Nephron (organoid): ENCODE results near the gene LILRB3.
A peak's percentile ranks its signal among the peaks of the same experiment; 100 is the strongest.

ENCODE experiments used
- H3K27ac Mint-ChIP-seq, 3 experiments: 2 replicates each; pipeline ENCODE4 v1.8.0; 2020; ENCODE audit warnings: mixed read lengths in 3 of 3, mild to moderate bottlenecking in 2 of 3, moderate library complexity in 1 of 3
- H3K27me3 Mint-ChIP-seq: 2 replicates; pipeline ENCODE4 v1.8.0; 2021; ENCODE audit warnings: low read depth, mild to moderate bottlenecking, moderate library complexity, mixed read lengths
- H3K36me3 Mint-ChIP-seq: 2 replicates; pipeline ENCODE4 v1.8.0; 2020; ENCODE audit warnings: low read depth, mixed read lengths
- H3K4me1 Mint-ChIP-seq: 2 replicates; pipeline ENCODE4 v1.8.0; 2020; ENCODE audit warnings: mixed read lengths
- H3K4me3 Mint-ChIP-seq, 3 experiments: 2 replicates each; pipeline ENCODE4 v1.8.0; 2020; ENCODE audit warnings: mild to moderate bottlenecking in 3 of 3, mixed read lengths in 3 of 3, moderate library complexity in 2 of 3
- H3K9me3 Mint-ChIP-seq: 2 replicates; pipeline ENCODE4 v1.8.0; 2020; ENCODE audit warnings: mixed read lengths
- TF ChIP-seq, protein P1 (sequence below), 3 experiments: fragments of 200-600 bp; sonication (generic); IDR thresholded peaks; one replicate each; pipeline ENCODE4 v1.5.0; 2021; ENCODE audit warnings: antibody characterized with exemption in 3 of 3; ENCODE audit not compliant: unreplicated experiment in 3 of 3

LILRB3 gene

DNA sequence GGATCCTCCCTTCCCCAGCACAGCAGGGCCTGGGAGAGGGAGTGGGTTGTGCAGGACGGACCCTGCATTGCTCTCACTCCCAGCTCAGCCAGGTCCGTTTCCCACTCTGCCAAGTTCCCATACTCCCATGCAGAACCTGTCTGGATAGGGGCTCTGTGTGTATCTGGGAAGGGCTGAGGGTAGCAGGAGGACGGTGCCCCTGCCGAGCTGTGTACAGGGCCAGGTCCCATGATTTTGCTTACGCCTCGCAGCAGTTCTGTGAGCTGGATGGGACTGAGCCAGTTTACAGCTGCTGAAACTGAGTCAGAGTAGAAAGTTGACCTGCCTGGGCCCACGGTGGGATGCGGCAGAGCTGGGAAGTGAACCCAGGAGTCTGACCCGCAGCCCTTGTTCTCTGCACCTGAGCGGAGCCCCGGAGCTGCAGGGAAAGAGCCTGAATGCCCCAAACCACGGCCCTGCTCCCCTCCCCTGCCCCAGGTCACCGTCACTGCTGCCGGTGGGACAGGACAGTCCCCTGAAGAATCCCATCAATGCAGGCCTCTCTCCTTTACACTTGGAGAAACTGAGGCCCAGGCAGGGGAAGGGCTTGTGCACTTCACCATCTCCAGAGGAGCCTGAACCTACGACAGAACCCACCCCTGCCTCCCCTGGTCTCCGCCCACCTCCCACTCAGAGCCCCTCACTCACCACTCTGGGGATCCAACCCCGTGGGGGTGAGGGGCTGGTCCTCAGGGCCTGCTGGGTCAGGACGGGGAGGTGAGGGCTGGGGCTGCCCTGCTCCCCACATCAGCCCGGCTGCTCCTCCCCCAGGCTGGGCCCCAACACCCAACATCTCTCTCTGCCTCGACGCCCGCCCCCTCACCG lies 30.8 kb upstream of the LILRB3 start:
- peak overlapping the region in 1 of 3 experiments; percentile 37 for H3K27ac Mint-ChIP-seq
- no peak overlapping the region for H3K4me3 Mint-ChIP-seq
- peaks cover 6% of the 10 kb centered on the region for H3K27me3 Mint-ChIP-seq
- H3K9me3 Mint-ChIP-seq, result no peaks in the 10 kb centered on the region
- H3K4me1 Mint-ChIP-seq, result peaks cover 8% of the 10 kb centered on the region
- H3K36me3 Mint-ChIP-seq, result no peaks in the 10 kb centered on the region
- TF ChIP-seq, protein P1, sequence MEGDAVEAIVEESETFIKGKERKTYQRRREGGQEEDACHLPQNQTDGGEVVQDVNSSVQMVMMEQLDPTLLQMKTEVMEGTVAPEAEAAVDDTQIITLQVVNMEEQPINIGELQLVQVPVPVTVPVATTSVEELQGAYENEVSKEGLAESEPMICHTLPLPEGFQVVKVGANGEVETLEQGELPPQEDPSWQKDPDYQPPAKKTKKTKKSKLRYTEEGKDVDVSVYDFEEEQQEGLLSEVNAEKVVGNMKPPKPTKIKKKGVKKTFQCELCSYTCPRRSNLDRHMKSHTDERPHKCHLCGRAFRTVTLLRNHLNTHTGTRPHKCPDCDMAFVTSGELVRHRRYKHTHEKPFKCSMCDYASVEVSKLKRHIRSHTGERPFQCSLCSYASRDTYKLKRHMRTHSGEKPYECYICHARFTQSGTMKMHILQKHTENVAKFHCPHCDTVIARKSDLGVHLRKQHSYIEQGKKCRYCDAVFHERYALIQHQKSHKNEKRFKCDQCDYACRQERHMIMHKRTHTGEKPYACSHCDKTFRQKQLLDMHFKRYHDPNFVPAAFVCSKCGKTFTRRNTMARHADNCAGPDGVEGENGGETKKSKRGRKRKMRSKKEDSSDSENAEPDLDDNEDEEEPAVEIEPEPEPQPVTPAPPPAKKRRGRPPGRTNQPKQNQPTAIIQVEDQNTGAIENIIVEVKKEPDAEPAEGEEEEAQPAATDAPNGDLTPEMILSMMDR (IDR thresholded peaks at IDR 0.05; ENCODE audit: unreplicated experiment in 3 of 3), result no peak

DNA sequence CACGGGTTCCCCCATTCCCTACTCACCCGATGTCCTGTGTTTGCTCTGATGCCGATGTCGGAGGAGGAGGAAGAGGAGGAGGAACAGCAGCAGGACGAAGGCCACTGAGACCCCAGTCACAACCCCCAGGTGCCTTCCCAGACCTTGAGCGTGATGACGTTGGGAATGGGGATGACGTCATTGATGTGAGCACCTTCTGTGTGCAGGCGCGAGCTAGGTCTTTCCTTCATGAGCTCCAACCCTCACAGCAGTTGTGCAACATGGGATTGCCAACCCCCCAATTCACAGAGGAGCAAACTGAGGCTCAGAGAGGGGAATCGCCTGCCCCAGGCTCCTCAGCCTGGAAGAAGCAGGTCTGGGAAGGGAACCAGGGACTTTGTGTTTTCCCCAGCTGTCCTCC lies 30.0 kb upstream of the LILRB3 start:
- H3K9me3 Mint-ChIP-seq, result no peaks in the 10 kb centered on the region
- H3K4me3 Mint-ChIP-seq, result no peak overlapping the region
- H3K4me1 Mint-ChIP-seq, result peaks cover 11% of the 10 kb centered on the region
- H3K27ac Mint-ChIP-seq, result peak overlapping the region in 1 of 3 experiments; percentile 46
- peaks cover 6% of the 10 kb centered on the region for H3K27me3 Mint-ChIP-seq
- H3K36me3 Mint-ChIP-seq, result no peaks in the 10 kb centered on the region
- TF ChIP-seq, protein P1 (IDR thresholded peaks at IDR 0.05; ENCODE audit: unreplicated experiment in 3 of 3), result no peak

DNA sequence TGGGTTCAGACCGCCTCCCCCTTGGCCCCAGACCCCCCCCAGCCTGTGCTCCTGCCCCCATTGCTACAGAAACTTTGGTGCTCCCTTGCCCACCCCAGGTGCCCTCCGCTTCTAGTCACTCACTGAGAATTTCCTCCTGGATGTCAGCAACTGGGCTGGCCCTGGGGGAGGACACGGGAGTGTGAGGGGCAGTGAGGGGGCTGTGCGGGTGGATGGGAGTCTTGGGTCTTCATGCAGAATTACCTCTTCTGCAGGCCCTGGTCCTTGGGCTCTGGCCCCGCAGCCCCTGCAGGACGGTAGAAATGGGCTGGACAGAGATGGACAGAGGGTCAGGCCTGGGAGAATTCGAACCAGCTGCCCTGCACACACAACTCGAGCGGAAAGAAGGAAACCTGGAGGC lies 29.4 kb upstream of the LILRB3 start:
- no peak overlapping the region for H3K4me3 Mint-ChIP-seq

DNA sequence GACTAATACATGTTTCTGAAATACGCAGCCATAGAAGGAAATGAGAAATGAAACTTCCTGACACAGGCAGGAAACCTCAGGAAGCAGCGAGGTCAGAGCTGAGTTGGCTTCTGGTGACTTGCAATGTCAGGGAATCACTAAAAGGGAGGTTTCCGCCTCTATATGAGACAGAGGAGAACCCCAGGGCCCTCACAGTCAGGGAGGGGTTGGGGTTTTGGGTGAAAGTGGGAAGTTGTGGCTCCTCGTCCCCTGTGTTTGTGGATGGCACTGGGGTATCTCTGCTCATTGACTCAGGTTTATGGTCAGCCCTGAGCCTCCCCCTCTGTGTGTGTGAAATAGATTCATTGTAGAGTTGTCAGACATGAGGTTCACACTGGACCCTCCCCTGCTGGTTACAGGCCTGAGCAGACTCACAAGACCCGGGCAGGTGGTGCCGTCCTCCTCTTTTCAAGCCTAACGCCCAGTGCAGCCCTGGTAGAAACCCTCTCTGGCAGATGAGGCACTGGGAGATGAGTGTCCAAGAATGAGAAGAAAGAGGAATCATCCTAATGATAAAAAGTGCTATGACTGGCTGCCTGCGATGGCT lies 25.3 kb upstream of the LILRB3 start:
- TF ChIP-seq, protein P1 (IDR thresholded peaks at IDR 0.05; ENCODE audit: unreplicated experiment in 3 of 3), result no peak
- H3K4me1 Mint-ChIP-seq, result peaks cover 18% of the 10 kb centered on the region
- H3K9me3 Mint-ChIP-seq, result no peaks in the 10 kb centered on the region
- H3K36me3 Mint-ChIP-seq, result no peaks in the 10 kb centered on the region
- no peak overlapping the region for H3K4me3 Mint-ChIP-seq
- peaks cover 12% of the 10 kb centered on the region for H3K27me3 Mint-ChIP-seq
- H3K27ac Mint-ChIP-seq, result peak overlapping the region; percentile 88 to 92 (median 89)

More for the DNA sequence above, 29.4 kb upstream of the LILRB3 start:
- Mint-ChIP-seq H3K9me3 (no peaks in the 10 kb centered on the region), H3K36me3 (no peaks in the 10 kb centered on the region), H3K4me1 (peaks cover 14% of the 10 kb centered on the region), H3K27me3 (peaks cover 6% of the 10 kb centered on the region), H3K27ac (peak overlapping the region in 1 of 3 experiments; percentile 46)
- TF ChIP-seq, protein P1 (IDR thresholded peaks at IDR 0.05; ENCODE audit: unreplicated experiment in 3 of 3), result no peak

DNA sequence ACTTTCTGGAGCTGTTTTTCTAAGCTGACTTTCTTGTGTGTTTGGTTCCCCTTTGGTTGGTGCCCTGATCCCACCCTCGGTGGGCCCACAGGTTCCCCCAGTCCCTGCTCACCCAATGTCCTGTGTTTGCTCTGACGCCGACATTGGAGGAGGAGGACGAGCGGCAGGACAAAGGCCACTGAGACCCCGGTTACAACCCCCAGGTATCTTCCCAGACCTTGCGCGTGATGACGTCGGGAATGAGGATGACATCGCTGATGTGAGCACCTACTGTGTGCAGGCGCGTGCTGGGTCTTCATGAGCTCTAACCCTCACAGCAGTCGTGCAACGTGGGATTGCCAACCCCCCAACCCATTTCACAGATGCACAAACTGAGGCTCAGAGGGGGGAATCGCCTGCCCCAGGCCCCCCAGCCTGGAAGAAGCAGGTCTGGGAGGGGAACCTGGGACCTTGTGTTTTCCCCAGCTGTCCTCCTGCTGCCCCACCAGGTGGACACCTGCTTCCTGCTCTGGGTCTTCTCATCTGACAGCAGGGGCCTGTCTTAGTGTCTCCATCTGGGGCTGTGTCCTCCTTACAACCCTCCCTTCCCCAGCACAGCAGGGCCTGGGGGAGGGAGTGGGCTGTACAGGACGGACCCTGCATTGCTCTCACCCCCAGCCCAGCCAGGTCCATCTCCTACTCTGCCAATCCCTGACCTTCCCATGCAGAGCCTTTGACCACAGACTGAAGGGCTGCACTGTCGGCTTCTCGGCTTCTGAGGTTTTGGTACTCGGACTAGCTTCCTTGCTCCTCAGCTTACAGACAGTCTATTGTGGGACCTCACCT lies 24.5 kb upstream of the LILRB3 start:
- no peak overlapping the region for H3K4me3 Mint-ChIP-seq
- peaks cover 12% of the 10 kb centered on the region for H3K27me3 Mint-ChIP-seq
- H3K27ac Mint-ChIP-seq, result peak overlapping the region; percentile 88 to 92 (median 89)
- TF ChIP-seq, protein P1 (IDR thresholded peaks at IDR 0.05; ENCODE audit: unreplicated experiment in 3 of 3), result no peak
- no peaks in the 10 kb centered on the region for H3K36me3 Mint-ChIP-seq
- peaks cover 18% of the 10 kb centered on the region for H3K4me1 Mint-ChIP-seq
- no peaks in the 10 kb centered on the region for H3K9me3 Mint-ChIP-seq
